HCT116 (cell line): ENCODE results near the gene CDKAL1. TPM values are rescaled to one million over a fixed set of nuclear protein-coding genes. Genes with fewer than 3 reads are reported as not detected.

Source experiments
- ATAC-seq: fragments of 200-7000 bp; cut with Tn5 transposase; 2 replicates; pipeline ENCODE4 v1.9.1; 2020; ENCODE audit warnings: mild to moderate bottlenecking, moderate library complexity
- BruUV-seq: library from RNA; stranded (reverse); fragments of 400-500 nt; replicated peaks from 2 replicates; lab custom pipeline; 2021; lab: Mats Ljungman, UMichigan
- CTCF ChIA-PET: fragments of 300-600 bp; sonication (Branson Sonifier 250); formaldehyde crosslinking; loops from one replicate; lab custom pipeline; 2021; ENCODE audit warnings: antibody characterized with exemption; lab: Charles Lee
- POLR2A ChIA-PET: fragments of 300-600, 350-600 bp; sonication (Branson Sonifier 250); formaldehyde crosslinking; loops from one replicate; lab custom pipeline; 2021; ENCODE audit warnings: antibody characterized with exemption; lab: Charles Lee
- RAD21 ChIA-PET, 2 experiments: fragments of 300-600 bp; sonication (Branson Sonifier 250); formaldehyde crosslinking; loops; one replicate each; lab custom pipeline; 2023; ENCODE audit warnings: low total read pairs in 2 of 2; ENCODE audit not compliant: uncharacterized antibody in 2 of 2, unreplicated experiment in 2 of 2, low non-redundant PET in 1 of 2; lab: Charles Lee
- DNase-seq: peaks from one replicate; pipeline ENCODE4 v3.0.0-alpha.2; 2010; ENCODE audit warnings: low read depth, low spot score
- H2AFZ ChIP-seq: fragments of 200-600 bp; shearing (Covaris generic), sonication (generic); 2 replicates; pipeline ENCODE4 v1.6.1; 2017; ENCODE audit warnings: low read depth, mixed run types, mixed read lengths, antibody characterized with exemption, low read length; ENCODE audit not compliant: poor library complexity, severe bottlenecking
- H3K27ac ChIP-seq: 2 replicates; pipeline ENCODE4 v1.5.1; 2012; ENCODE audit warnings: low read depth, low read length
- H3K27me3 ChIP-seq: fragments of 200-600 bp; sonication (generic); 2 replicates; pipeline ENCODE4 v1.6.1; 2016; ENCODE audit warnings: mixed run types, low read length, mixed read lengths; ENCODE audit not compliant: insufficient read depth
- H3K36me3 ChIP-seq, 2 experiments: fragments of 200-500 bp in 1 of 2; fragments of 200-600 bp in 1 of 2; sonication (Bioruptor generic) in 1 of 2; sonication (generic) in 1 of 2; 2 replicates each; pipeline versions ENCODE4 v1.5.1 to v1.6.1; 2014 to 2016; ENCODE audit warnings: low read length in 2 of 2, inconsistent platforms in 1 of 2, mixed read lengths in 1 of 2, mixed run types in 1 of 2; ENCODE audit not compliant: insufficient read depth in 2 of 2, control insufficient read depth in 1 of 2
- H3K4me1 ChIP-seq, 2 experiments: fragments of 200-600 bp in 1 of 2; sonication (generic) in 1 of 2; 2 replicates each; pipeline versions ENCODE4 v1.5.1 to v1.6.1; 2012 to 2017; ENCODE audit warnings: low read length in 2 of 2, inconsistent platforms in 1 of 2, mild to moderate bottlenecking in 1 of 2, mixed read lengths in 1 of 2, mixed run types in 1 of 2, moderate library complexity in 1 of 2; ENCODE audit not compliant: insufficient read depth in 2 of 2, control insufficient read depth in 1 of 2
- H3K4me2 ChIP-seq: fragments of 200-600 bp; sonication (generic); 2 replicates; pipeline ENCODE4 v1.6.1; 2017; ENCODE audit warnings: mixed run types, low read length, mixed read lengths
- H3K4me3 ChIP-seq, 2 experiments: fragments of 200-600 bp in 1 of 2; sonication (generic) in 1 of 2; replicated peaks in 1 of 2; 2 replicates each; pipeline ENCODE4 v1.5.1; 2011 to 2016; ENCODE audit warnings: low read length in 2 of 2, control low read depth in 1 of 2, low read depth in 1 of 2, mild to moderate bottlenecking in 1 of 2, mixed read lengths in 1 of 2, mixed run types in 1 of 2
- H3K79me2 ChIP-seq: fragments of 200-600 bp; sonication (generic); 2 replicates; pipeline ENCODE4 v1.6.1; 2017; ENCODE audit warnings: mild to moderate bottlenecking, mixed run types, low read length, moderate library complexity, mixed read lengths; ENCODE audit not compliant: insufficient read depth
- H3K9ac ChIP-seq: fragments of 200-600 bp; sonication (generic); 2 replicates; pipeline ENCODE4 v1.6.1; 2016; ENCODE audit warnings: low read length, mixed read lengths
- H3K9me2 ChIP-seq: fragments of 200-600 bp; sonication (generic), shearing (Covaris generic); 2 replicates; pipeline ENCODE4 v1.6.1; 2017; ENCODE audit warnings: mixed run types, mild to moderate bottlenecking, moderate library complexity; ENCODE audit not compliant: insufficient read depth
- H3K9me3 ChIP-seq, 2 experiments: fragments of 200-500 bp in 1 of 2; fragments of 200-600 bp in 1 of 2; sonication (Bioruptor generic) in 1 of 2; sonication (generic) in 1 of 2; 2 replicates each; pipeline ENCODE4 v1.6.1; 2014 to 2017; ENCODE audit warnings: low read length in 2 of 2, mixed read lengths in 2 of 2, inconsistent platforms in 1 of 2, low read depth in 1 of 2, mild to moderate bottlenecking in 1 of 2, mixed run types in 1 of 2, moderate library complexity in 1 of 2; ENCODE audit not compliant: control insufficient read depth in 1 of 2, insufficient read depth in 1 of 2
- H4K20me1 ChIP-seq: fragments of 200-600 bp; sonication (generic), shearing (Covaris generic); 2 replicates; pipeline ENCODE4 v1.6.1; 2017; ENCODE audit warnings: mixed run types, mild to moderate bottlenecking, moderate library complexity; ENCODE audit not compliant: insufficient read depth
- CEBPB ChIP-seq: IDR thresholded peaks from 2 replicates; pipeline ENCODE4 v1.6.1; 2012; ENCODE audit warnings: low read depth
- CTCF ChIP-seq, 3 experiments: fragments of 200-600 bp in 1 of 3; sonication (generic) in 1 of 3; IDR thresholded peaks in 2 of 3; conservative IDR thresholded peaks in 1 of 3; 2 replicates each; pipeline ENCODE4 v1.5.1; 2012 to 2017; ENCODE audit warnings: low read depth in 2 of 3, low read length in 2 of 3, antibody characterized with exemption in 1 of 3, borderline replicate concordance in 1 of 3, control low read depth in 1 of 3, mild to moderate bottlenecking in 1 of 3, mixed read lengths in 1 of 3, mixed run types in 1 of 3, moderate library complexity in 1 of 3; ENCODE audit not compliant: insufficient read depth in 1 of 3
- EZH2phosphoT487 ChIP-seq: fragments of 200-600 bp; IDR thresholded peaks from 2 replicates; pipeline ENCODE4 v1.6.1; 2018; ENCODE audit warnings: antibody characterized with exemption, borderline replicate concordance
- JUND ChIP-seq: IDR thresholded peaks from 2 replicates; pipeline ENCODE4 v1.6.1; 2012
- RAD21 ChIP-seq: IDR thresholded peaks from 2 replicates; pipeline ENCODE4 v1.6.1; 2012; ENCODE audit warnings: low read depth, mild to moderate bottlenecking
- SP1 ChIP-seq: IDR thresholded peaks from 2 replicates; pipeline ENCODE4 v1.6.1; 2012; ENCODE audit warnings: low read depth
- ZNF274 ChIP-seq: fragments of 200-500 bp; sonication (Bioruptor generic); IDR thresholded peaks from 2 replicates; pipeline ENCODE4 v1.6.1; 2014; ENCODE audit warnings: mild to moderate bottlenecking, low read depth, low read length, inconsistent platforms
- intact Hi-C: fragments of 100-400 bp; cut with micrococcal nuclease; formaldehyde crosslinking; loops from 2 replicates; pipeline ENCODE4 v1.10.0; 2022
- total RNA-seq: library from RNA; stranded (reverse); gene quantifications from one replicate; pipeline ENCODE4 v1.2.1, GENCODE V29; 2021; ENCODE audit not compliant: unreplicated experiment
- TF ChIP-seq, protein P1 (sequence below): IDR thresholded peaks from 2 replicates; pipeline ENCODE4 v1.6.1; 2012; ENCODE audit warnings: low read depth

CDKAL1 gene
- total RNA-seq, 1 experiment from 2014 or later = 14.9 TPM

DNA sequence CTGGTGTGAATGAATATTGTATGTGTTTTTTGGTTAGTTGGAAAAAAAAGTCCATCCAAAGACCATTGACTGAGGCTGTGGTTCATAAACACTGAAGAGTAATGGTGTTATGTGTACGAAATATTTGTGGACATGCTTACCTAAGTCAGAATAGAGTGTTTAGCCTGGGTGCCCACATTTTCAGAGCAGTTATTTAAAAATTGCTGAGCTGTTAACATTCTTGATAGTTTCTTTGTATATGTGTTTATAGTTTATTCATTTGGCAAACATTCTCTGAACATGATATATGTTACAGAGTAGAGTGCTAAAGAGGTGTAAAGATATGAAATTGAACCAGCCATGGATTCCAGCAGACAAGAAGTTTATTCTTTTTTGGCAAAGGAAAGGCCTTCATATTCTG, 20.6 kb downstream of the CDKAL1 start:
- TF ChIP-seq CTCF (IDR thresholded peaks at IDR 0.05 in 2 of 3, conservative IDR thresholded peaks at IDR 0.05 in 1 of 3; ENCODE audit: borderline replicate concordance in 1 of 3, insufficient read depth in 1 of 3, low read depth in 2 of 3, low read length in 2 of 3) (no peak), SP1 (no peak), JUND (no peak), ZNF274 (no peak), CEBPB (no peak), EZH2phosphoT487 (no peak)
- no peak for DNase-seq
- Histone ChIP-seq H3K9me3 (no peaks in the 10 kb centered on the region), H2AFZ (no peak overlapping the region), H3K4me3 (no peak overlapping the region), H3K4me2 (no peak overlapping the region), H3K9me2 (no peaks in the 10 kb centered on the region), H3K36me3 (0 out of 4 replicates have a peak, but pooled peaks cover 0 to 4% of the 10 kb centered on the region in 2 experiments), H3K27me3 (no peaks in the 10 kb centered on the region), H3K27ac (no peak overlapping the region), H3K4me1 (no peaks in the 10 kb centered on the region), H4K20me1 (no peaks in the 10 kb centered on the region), H3K79me2 (peaks cover 4% of the 10 kb centered on the region; the same call in 1 of the 2 replicates), H3K9ac (no peak overlapping the region)
- BruUV-seq = no TSS peak
- intact Hi-C loops = no loop called here
- ChIA-PET RAD21 (no interaction called here), POLR2A (no interaction called here), CTCF (interaction anchor here (0.8 to 2.2 kb wide), 2 partner anchors 9 to 1034 kb away, joined by 3 to 8 read pairs; no protein-coding TSS in a partner anchor)
- ATAC-seq = no peak

- Histone ChIP-seq H3K27me3 (no peaks in the 10 kb centered on the region), H3K9me2 (no peaks in the 10 kb centered on the region), H3K4me1 (no peaks in the 10 kb centered on the region), H3K9me3 (no peaks in the 10 kb centered on the region), H4K20me1 (no peaks in the 10 kb centered on the region), H3K4me3 (no peak overlapping the region), H3K9ac (no peak overlapping the region), H3K36me3 (no peaks in the 10 kb centered on the region), H2AFZ (no peak overlapping the region), H3K79me2 (peaks cover 13% of the 10 kb centered on the region; the same call in 1 of the 2 replicates), H3K4me2 (no peak overlapping the region), H3K27ac (no peak overlapping the region)
- POLR2A ChIA-PET = interaction anchor here (0.7 to 1.5 kb wide), 3 partner anchors 15 to 1033 kb away, joined by 3 read pairs; partner anchors contain the start of gene SOX4
- intact Hi-C loops = loop anchor here (5.0 kb wide), 2 partner anchors 377 to 1377 kb away; no protein-coding TSS in a partner anchor
- CTCF ChIA-PET = interaction anchor here (1.3 to 2.4 kb wide), 3 partner anchors 9 to 1029 kb away, joined by 4 to 12 read pairs (median 7); no protein-coding TSS in a partner anchor
- no peak for ATAC-seq
- TF ChIP-seq CTCF (IDR thresholded peaks at IDR 0.05 in 2 of 3, conservative IDR thresholded peaks at IDR 0.05 in 1 of 3; ENCODE audit: borderline replicate concordance in 1 of 3, insufficient read depth in 1 of 3, low read depth in 2 of 3, low read length in 2 of 3) = 0 out of 6 replicates have a peak, but pooled peaks of 1 of the 3 experiments have one; percentile 6
- TF ChIP-seq, protein P1, sequence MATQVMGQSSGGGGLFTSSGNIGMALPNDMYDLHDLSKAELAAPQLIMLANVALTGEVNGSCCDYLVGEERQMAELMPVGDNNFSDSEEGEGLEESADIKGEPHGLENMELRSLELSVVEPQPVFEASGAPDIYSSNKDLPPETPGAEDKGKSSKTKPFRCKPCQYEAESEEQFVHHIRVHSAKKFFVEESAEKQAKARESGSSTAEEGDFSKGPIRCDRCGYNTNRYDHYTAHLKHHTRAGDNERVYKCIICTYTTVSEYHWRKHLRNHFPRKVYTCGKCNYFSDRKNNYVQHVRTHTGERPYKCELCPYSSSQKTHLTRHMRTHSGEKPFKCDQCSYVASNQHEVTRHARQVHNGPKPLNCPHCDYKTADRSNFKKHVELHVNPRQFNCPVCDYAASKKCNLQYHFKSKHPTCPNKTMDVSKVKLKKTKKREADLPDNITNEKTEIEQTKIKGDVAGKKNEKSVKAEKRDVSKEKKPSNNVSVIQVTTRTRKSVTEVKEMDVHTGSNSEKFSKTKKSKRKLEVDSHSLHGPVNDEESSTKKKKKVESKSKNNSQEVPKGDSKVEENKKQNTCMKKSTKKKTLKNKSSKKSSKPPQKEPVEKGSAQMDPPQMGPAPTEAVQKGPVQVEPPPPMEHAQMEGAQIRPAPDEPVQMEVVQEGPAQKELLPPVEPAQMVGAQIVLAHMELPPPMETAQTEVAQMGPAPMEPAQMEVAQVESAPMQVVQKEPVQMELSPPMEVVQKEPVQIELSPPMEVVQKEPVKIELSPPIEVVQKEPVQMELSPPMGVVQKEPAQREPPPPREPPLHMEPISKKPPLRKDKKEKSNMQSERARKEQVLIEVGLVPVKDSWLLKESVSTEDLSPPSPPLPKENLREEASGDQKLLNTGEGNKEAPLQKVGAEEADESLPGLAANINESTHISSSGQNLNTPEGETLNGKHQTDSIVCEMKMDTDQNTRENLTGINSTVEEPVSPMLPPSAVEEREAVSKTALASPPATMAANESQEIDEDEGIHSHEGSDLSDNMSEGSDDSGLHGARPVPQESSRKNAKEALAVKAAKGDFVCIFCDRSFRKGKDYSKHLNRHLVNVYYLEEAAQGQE = no peak
- peak; percentile 35 for TF ChIP-seq RAD21
- DNase-seq = no peak
- RAD21 ChIA-PET = no interaction called here
- no TSS peak for BruUV-seq
Observed at GRCh38 chr6:20559924-20560551, 25.8 kb downstream of the CDKAL1 start.
